ENCODE results near the gene GAK. TPM values are rescaled to one million over a fixed set of nuclear protein-coding genes. Genes with fewer than 3 reads are reported as not detected.

Gene GAK
- total RNA-seq, 4 donors from 2014 or later: 34.9 to 48.3 (median 44.5) TPM

- H3K4me3 ChIP-seq: no peak overlapping the region
- DNase-seq: no peak
- no peaks in the 10 kb centered on the region for H3K27me3 ChIP-seq
- intact Hi-C loops (cut with DNase I; ENCODE audit: low total_unique reads): no loop called here
- H3K9me3 ChIP-seq: no peaks in the 10 kb centered on the region
- no peak for ATAC-seq
- no peak overlapping the region for H3K27ac ChIP-seq
- H3K4me1 ChIP-seq: no peaks in the 10 kb centered on the region
- TF ChIP-seq CTCF (IDR thresholded peaks at IDR 0.05 in 4 of 5, conservative IDR thresholded peaks at IDR 0.05 in 1 of 5): no peak
- no peak for TF ChIP-seq POLR2A (IDR thresholded peaks at IDR 0.05)
- in situ Hi-C loops (cut with MboI; ENCODE audit: low sequenced_read_pairs in 4 of 4): no loop called here
- peaks cover 0 to 57% of the 10 kb centered on the region in 2 donors for H3K36me3 ChIP-seq
These were observed 42.6 kb downstream of the GAK start for GRCh38 chr4:889516-889915.

- Histone ChIP-seq H3K36me3 (peaks cover 0 to 63% of the 10 kb centered on the region in 2 donors), H3K4me3 (no peak overlapping the region), H3K27me3 (no peaks in the 10 kb centered on the region), H3K4me1 (no peaks in the 10 kb centered on the region), H3K9me3 (no peaks in the 10 kb centered on the region), H3K27ac (no peak overlapping the region)
- TF ChIP-seq POLR2A (IDR thresholded peaks at IDR 0.05) (no peak), CTCF (IDR thresholded peaks at IDR 0.05 in 4 of 5, conservative IDR thresholded peaks at IDR 0.05 in 1 of 5) (no peak)
- no peak for DNase-seq
- in situ Hi-C loops (cut with MboI; ENCODE audit: low sequenced_read_pairs in 4 of 4) (no loop called here), intact Hi-C loops (cut with DNase I; ENCODE audit: low total_unique reads) (no loop called here)
- no peak for ATAC-seq
These were observed 44.1 kb downstream of the GAK start for GRCh38 chr4:888029-888428.

GRCh38 chr4:887034-887763 lies 44.9 kb downstream of the GAK start:
- ATAC-seq (no peak), DNase-seq (no peak)
- H3K27me3 ChIP-seq: no peaks in the 10 kb centered on the region
- H3K4me1 ChIP-seq: no peaks in the 10 kb centered on the region
- peaks cover 0 to 63% of the 10 kb centered on the region in 2 donors for H3K36me3 ChIP-seq
- no peak overlapping the region for H3K4me3 ChIP-seq
- intact Hi-C loops (cut with DNase I; ENCODE audit: low total_unique reads): no loop called here
- TF ChIP-seq POLR2A (IDR thresholded peaks at IDR 0.05): no peak
- H3K9me3 ChIP-seq: no peaks in the 10 kb centered on the region
- in situ Hi-C loops (cut with MboI; ENCODE audit: low sequenced_read_pairs in 4 of 4): no loop called here
- no peak overlapping the region for H3K27ac ChIP-seq

GRCh38 chr4:886244-886643 lies 45.9 kb downstream of the GAK start:
- no peak for TF ChIP-seq POLR2A (IDR thresholded peaks at IDR 0.05)
- no peak for TF ChIP-seq CTCF (IDR thresholded peaks at IDR 0.05 in 4 of 5, conservative IDR thresholded peaks at IDR 0.05 in 1 of 5)

GRCh38 chr4:885353-885752 lies 46.8 kb downstream of the GAK start:
- TF ChIP-seq POLR2A (IDR thresholded peaks at IDR 0.05): no peak
- no peak for TF ChIP-seq CTCF (IDR thresholded peaks at IDR 0.05 in 4 of 5, conservative IDR thresholded peaks at IDR 0.05 in 1 of 5)
- Histone ChIP-seq H3K36me3 (peaks cover 0 to 76% of the 10 kb centered on the region in 2 donors), H3K4me1 (no peaks in the 10 kb centered on the region), H3K9me3 (no peaks in the 10 kb centered on the region), H3K27ac (no peak overlapping the region), H3K4me3 (no peak overlapping the region), H3K27me3 (no peaks in the 10 kb centered on the region)
- no peak for DNase-seq
- no peak for ATAC-seq
- intact Hi-C loops (cut with DNase I; ENCODE audit: low total_unique reads) (no loop called here), in situ Hi-C loops (cut with MboI; ENCODE audit: low sequenced_read_pairs in 4 of 4) (no loop called here)

More at GRCh38 chr4:886244-886643, 45.9 kb downstream of the GAK start:
- Histone ChIP-seq H3K9me3 (no peaks in the 10 kb centered on the region), H3K27ac (no peak overlapping the region), H3K27me3 (no peaks in the 10 kb centered on the region), H3K4me1 (no peaks in the 10 kb centered on the region), H3K4me3 (no peak overlapping the region), H3K36me3 (peaks cover 0 to 69% of the 10 kb centered on the region in 2 donors)
- in situ Hi-C loops (cut with MboI; ENCODE audit: low sequenced_read_pairs in 4 of 4) (no loop called here), intact Hi-C loops (cut with DNase I; ENCODE audit: low total_unique reads) (no loop called here)
- DNase-seq (no peak), ATAC-seq (no peak)

Measured in gastrocnemius medialis (tissue), 4 donors.